Rectal smooth muscle tissue (tissue), 1 donor: ENCODE results near the gene MS4A15.
"Not testable (repeated sequence)": the region's sequence is repeated elsewhere in the genome, so short reads cannot be mapped to it uniquely, and the experiment has no call there.

Experiments
- H3K27ac ChIP-seq: one replicate; pipeline ENCODE4 v1.7.0; 2013; ENCODE audit warnings: low read depth, low read length, inconsistent platforms
- H3K27me3 ChIP-seq: one replicate; pipeline ENCODE4 v1.7.0; 2013; ENCODE audit warnings: low read length; ENCODE audit not compliant: control insufficient read depth, insufficient read depth
- H3K36me3 ChIP-seq: one replicate; pipeline ENCODE4 v1.7.0; 2013; ENCODE audit warnings: low read length; ENCODE audit not compliant: control insufficient read depth, insufficient read depth
- H3K4me1 ChIP-seq: one replicate; pipeline ENCODE4 v1.7.0; 2013; ENCODE audit warnings: low read length; ENCODE audit not compliant: control insufficient read depth, insufficient read depth
- H3K4me3 ChIP-seq: one replicate; pipeline ENCODE4 v1.7.0; 2013; ENCODE audit warnings: low read length
- H3K9ac ChIP-seq: one replicate; pipeline ENCODE4 v1.7.0; 2013; ENCODE audit warnings: low read length

MS4A15 gene, protein sequence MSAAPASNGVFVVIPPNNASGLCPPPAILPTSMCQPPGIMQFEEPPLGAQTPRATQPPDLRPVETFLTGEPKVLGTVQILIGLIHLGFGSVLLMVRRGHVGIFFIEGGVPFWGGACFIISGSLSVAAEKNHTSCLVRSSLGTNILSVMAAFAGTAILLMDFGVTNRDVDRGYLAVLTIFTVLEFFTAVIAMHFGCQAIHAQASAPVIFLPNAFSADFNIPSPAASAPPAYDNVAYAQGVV

GRCh38 chr11:60756307-60757032, at the start of gene MS4A15:
TSS of gene MS4A15 (plus strand) at chr11:60756867. CDS start at chr11:60763734, 6,867 bp downstream.
- H3K27ac ChIP-seq, result no peak within 1 kb of the TSS

DNA sequence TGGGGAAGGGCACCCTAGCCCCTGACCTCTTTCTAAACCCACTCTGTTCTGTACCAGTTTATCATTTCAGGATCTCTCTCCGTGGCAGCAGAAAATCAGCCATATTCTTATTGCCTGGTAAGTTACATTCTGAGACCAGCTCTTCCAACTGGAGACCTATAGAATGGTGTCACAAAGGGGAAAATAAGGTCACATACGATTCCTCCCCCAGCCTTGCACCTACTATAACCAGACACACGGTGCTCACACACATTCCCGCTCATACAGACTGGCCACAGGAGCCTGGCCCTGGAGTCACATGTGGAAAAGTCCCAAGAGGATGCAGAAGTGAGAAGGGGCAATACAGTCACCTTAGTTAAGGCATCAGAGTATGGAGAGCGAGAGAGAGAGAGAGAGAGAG, 49.7 kb upstream of the MS4A15 start:
- Histone ChIP-seq H3K4me1 (no peaks in the 10 kb centered on the region), H3K27ac (no peak overlapping the region), H3K4me3 (no peak overlapping the region), H3K27me3 (no peaks in the 10 kb centered on the region), H3K36me3 (no peaks in the 10 kb centered on the region), H3K9ac (peak overlapping the region; percentile 17)

More at GRCh38 chr11:60756307-60757032, at the start of gene MS4A15:
- Histone ChIP-seq H3K36me3 (no peaks in the 10 kb centered on the region), H3K4me1 (no peaks in the 10 kb centered on the region), H3K4me3 (no peak within 1 kb of the TSS), H3K9ac (no peak within 1 kb of the TSS), H3K27me3 (no peaks in the 10 kb centered on the region)

GRCh38 chr11:60710482-60710881, 46.2 kb upstream of the MS4A15 start:
- no peaks in the 10 kb centered on the region for H3K27me3 ChIP-seq

DNA sequence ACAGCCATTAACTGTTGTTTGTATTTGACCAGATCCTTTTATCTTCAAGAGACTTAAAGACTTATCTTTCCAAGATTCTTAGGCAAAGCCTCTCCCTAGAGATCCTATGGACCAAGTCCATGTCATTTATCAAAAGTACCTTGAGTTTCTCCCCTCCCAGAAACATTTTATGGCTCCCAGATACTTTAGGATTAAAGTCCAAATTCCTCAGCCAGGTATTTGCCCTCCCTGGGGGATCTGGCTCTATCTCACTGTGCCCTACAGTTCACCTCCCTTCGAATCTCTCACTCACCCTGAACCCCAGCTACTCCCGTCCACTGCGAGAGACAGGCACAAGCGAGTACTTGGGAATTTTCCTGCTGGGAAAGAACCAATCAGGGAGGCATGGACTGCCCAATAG, 45.4 kb upstream of the MS4A15 start:
- Histone ChIP-seq H3K9ac (no peak overlapping the region), H3K4me3 (no peak overlapping the region), H3K36me3 (no peaks in the 10 kb centered on the region), H3K27me3 (no peaks in the 10 kb centered on the region), H3K27ac (no peak overlapping the region), H3K4me1 (no peaks in the 10 kb centered on the region)

More at GRCh38 chr11:60710482-60710881, 46.2 kb upstream of the MS4A15 start:
- Histone ChIP-seq H3K9ac (no peak overlapping the region), H3K36me3 (no peaks in the 10 kb centered on the region), H3K4me3 (no peak overlapping the region), H3K27ac (no peak overlapping the region), H3K4me1 (no peaks in the 10 kb centered on the region)

GRCh38 chr11:60713423-60713822, 43.2 kb upstream of the MS4A15 start:
- H3K4me1 ChIP-seq, H3K9ac ChIP-seq, H3K4me3 ChIP-seq, H3K36me3 ChIP-seq, H3K27ac ChIP-seq, H3K27me3 ChIP-seq: not testable (repeated sequence)

GRCh38 chr11:60717956-60718355, 38.7 kb upstream of the MS4A15 start:
- no peaks in the 10 kb centered on the region for H3K4me1 ChIP-seq
- no peak overlapping the region for H3K4me3 ChIP-seq
- no peaks in the 10 kb centered on the region for H3K27me3 ChIP-seq
- no peak overlapping the region for H3K9ac ChIP-seq
- H3K27ac ChIP-seq, result no peak overlapping the region
- H3K36me3 ChIP-seq, result no peaks in the 10 kb centered on the region

- Histone ChIP-seq H3K27ac (no peak overlapping the region), H3K4me3 (no peak overlapping the region)
Observed at GRCh38 chr11:60718524-60719316, 37.9 kb upstream of the MS4A15 start.

DNA sequence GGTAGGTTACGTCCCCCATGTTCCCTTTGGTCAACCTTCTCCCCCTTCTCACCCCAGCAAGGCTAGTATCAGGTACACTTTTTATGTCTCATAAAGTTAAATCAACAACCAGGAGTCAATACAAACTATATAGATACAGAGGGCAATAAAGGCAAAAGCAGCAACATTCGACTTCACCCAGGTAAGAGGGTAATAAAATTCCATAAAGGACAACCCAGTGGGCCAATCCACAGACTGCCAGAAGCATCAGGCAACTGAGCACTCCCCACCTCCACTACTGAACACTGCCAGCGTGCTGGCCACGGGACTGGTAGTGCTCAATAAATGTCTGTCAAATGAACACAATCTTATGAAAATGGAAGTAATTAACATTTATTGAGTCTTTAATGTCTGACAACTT, 37.3 kb upstream of the MS4A15 start:
- H3K27ac ChIP-seq, result no peak overlapping the region
- H3K4me3 ChIP-seq, result no peak overlapping the region
- no peaks in the 10 kb centered on the region for H3K27me3 ChIP-seq
- H3K4me1 ChIP-seq, result no peaks in the 10 kb centered on the region
- H3K9ac ChIP-seq, result no peak overlapping the region
- H3K36me3 ChIP-seq, result no peaks in the 10 kb centered on the region

More at GRCh38 chr11:60718524-60719316, 37.9 kb upstream of the MS4A15 start:
- H3K4me1 ChIP-seq, result no peaks in the 10 kb centered on the region
- H3K27me3 ChIP-seq, result no peaks in the 10 kb centered on the region
- no peak overlapping the region for H3K9ac ChIP-seq
- H3K36me3 ChIP-seq, result no peaks in the 10 kb centered on the region

- Histone ChIP-seq H3K36me3 (no peaks in the 10 kb centered on the region), H3K27me3 (no peaks in the 10 kb centered on the region), H3K4me1 (no peaks in the 10 kb centered on the region), H3K27ac (no peak overlapping the region), H3K9ac (no peak overlapping the region), H3K4me3 (no peak overlapping the region)
Observed at GRCh38 chr11:60720460-60720859, 36.2 kb upstream of the MS4A15 start.

- H3K27me3 ChIP-seq, result no peaks in the 10 kb centered on the region
- no peak within 1 kb of the TSS for H3K27ac ChIP-seq
- no peak within 1 kb of the TSS for H3K4me3 ChIP-seq
- H3K4me1 ChIP-seq, result no peaks in the 10 kb centered on the region
- no peak within 1 kb of the TSS for H3K9ac ChIP-seq
- no peaks in the 10 kb centered on the region for H3K36me3 ChIP-seq
Observed at GRCh38 chr11:60724420-60724819, 32.2 kb upstream of the MS4A15 start, which contains the start of gene MS4A18. TSS of gene MS4A18 (plus strand) at chr11:60724720.

GRCh38 chr11:60725592-60725991, 31.1 kb upstream of the MS4A15 start:
- Histone ChIP-seq H3K27me3 (no peaks in the 10 kb centered on the region), H3K9ac (no peak overlapping the region), H3K4me3 (no peak overlapping the region), H3K27ac (no peak overlapping the region), H3K4me1 (no peaks in the 10 kb centered on the region), H3K36me3 (no peaks in the 10 kb centered on the region)

DNA sequence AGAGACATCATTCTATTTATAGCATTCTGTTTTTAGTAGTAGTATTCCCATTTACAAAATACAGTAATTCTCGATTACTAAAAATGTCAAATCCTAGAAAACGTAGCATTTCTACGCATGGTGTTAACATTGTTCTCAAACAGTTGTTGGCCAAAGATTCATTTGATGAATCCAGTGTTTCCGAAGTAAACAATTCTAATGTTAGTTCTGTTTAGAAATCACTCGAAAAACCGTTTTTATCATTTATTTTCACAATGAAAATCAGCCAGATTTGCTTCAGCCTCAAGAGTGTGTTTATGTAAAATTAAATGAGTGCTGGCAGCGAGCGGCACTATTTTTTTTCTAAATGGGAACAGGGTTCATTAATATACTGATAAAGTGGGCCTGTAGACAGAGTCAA, 25.1 kb upstream of the MS4A15 start:
- Histone ChIP-seq H3K36me3 (no peaks in the 10 kb centered on the region), H3K4me3 (no peak overlapping the region), H3K4me1 (no peaks in the 10 kb centered on the region), H3K9ac (no peak overlapping the region), H3K27ac (no peak overlapping the region), H3K27me3 (no peaks in the 10 kb centered on the region)
